Loucy (cell line): ENCODE data around the gene OR2D2.

Source experiments
- EZH2phosphoT487 ChIP-seq: fragments of 200-600 bp; IDR thresholded peaks from 2 replicates; pipeline ENCODE4 v1.6.1; 2018; ENCODE audit warnings: antibody characterized with exemption, mild to moderate bottlenecking, moderate library complexity, borderline replicate concordance
- TF ChIP-seq, protein P1 (sequence below): fragments of 200-600 bp; sonication (generic); conservative IDR thresholded peaks from 2 replicates; pipeline ENCODE4 v1.5.1; 2014; ENCODE audit warnings: mild to moderate bottlenecking, antibody characterized with exemption, low read length

DNA sequence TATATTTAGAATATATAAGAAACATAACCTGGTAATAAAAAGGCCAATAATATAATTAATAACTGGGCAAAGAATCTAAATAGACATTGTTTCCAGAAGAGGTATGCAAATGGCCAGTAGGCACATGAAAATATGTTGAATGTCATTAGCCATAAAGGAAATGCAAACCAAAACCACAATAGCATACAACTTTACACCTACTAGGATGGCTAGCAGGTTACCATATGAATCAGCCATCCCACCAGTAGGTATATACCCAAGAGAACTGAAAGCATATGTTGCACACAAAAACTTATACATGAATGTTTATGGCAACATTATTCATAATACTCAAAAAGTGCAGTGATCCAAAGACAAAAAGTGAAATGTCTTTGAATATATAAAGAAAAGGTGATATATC, 2.7 kb upstream of the OR2D2 start:
- TF ChIP-seq, protein P1, sequence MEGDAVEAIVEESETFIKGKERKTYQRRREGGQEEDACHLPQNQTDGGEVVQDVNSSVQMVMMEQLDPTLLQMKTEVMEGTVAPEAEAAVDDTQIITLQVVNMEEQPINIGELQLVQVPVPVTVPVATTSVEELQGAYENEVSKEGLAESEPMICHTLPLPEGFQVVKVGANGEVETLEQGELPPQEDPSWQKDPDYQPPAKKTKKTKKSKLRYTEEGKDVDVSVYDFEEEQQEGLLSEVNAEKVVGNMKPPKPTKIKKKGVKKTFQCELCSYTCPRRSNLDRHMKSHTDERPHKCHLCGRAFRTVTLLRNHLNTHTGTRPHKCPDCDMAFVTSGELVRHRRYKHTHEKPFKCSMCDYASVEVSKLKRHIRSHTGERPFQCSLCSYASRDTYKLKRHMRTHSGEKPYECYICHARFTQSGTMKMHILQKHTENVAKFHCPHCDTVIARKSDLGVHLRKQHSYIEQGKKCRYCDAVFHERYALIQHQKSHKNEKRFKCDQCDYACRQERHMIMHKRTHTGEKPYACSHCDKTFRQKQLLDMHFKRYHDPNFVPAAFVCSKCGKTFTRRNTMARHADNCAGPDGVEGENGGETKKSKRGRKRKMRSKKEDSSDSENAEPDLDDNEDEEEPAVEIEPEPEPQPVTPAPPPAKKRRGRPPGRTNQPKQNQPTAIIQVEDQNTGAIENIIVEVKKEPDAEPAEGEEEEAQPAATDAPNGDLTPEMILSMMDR = no peak
- TF ChIP-seq EZH2phosphoT487 = no peak
